Stimulated activated CD4-positive, alpha-beta T cell treated with anti-CD3 and anti-CD28 coated beads, Interleukin-1b, Interleukin-23, amount 100 ng/mL, for 4 hours (primary cell): ENCODE measurements around the gene HEATR9.

Experiments
- DNase-seq, 2 donors: peaks; one replicate each; pipeline ENCODE4 v3.0.0-alpha.2; 2020; ENCODE audit warnings: low read depth in 2 of 2

The HEATR9 gene

DNA sequence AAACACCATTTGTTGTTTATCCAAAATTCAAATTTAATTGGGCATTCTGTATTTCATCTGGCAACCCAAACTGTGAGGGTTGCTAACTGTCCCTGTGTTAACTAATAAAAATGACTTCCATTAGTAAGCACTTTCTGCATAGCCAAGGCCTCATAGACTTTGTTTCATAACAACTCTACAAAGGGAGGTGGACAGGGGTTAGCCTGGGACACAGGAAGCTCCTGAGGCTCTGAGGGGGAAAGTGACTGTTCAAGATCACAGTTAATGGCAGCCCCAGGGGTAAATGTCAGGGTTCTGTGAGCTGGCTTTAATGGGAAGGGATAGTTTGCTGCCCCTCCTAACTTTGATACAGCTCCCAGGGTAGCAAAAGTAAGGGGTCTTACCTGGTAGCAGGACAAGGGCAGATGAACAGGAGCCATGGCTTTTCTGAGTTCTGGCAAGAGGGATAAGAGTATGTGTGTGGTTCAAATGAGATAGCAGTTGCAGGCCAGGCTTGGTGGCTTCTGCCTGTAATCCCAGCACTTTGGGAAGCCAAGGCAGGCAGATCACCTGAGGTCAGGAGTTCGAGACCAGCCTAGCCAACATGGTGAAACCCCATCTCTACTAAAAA, 2.2 kb downstream of the HEATR9 start:
- no peak for DNase-seq

DNA sequence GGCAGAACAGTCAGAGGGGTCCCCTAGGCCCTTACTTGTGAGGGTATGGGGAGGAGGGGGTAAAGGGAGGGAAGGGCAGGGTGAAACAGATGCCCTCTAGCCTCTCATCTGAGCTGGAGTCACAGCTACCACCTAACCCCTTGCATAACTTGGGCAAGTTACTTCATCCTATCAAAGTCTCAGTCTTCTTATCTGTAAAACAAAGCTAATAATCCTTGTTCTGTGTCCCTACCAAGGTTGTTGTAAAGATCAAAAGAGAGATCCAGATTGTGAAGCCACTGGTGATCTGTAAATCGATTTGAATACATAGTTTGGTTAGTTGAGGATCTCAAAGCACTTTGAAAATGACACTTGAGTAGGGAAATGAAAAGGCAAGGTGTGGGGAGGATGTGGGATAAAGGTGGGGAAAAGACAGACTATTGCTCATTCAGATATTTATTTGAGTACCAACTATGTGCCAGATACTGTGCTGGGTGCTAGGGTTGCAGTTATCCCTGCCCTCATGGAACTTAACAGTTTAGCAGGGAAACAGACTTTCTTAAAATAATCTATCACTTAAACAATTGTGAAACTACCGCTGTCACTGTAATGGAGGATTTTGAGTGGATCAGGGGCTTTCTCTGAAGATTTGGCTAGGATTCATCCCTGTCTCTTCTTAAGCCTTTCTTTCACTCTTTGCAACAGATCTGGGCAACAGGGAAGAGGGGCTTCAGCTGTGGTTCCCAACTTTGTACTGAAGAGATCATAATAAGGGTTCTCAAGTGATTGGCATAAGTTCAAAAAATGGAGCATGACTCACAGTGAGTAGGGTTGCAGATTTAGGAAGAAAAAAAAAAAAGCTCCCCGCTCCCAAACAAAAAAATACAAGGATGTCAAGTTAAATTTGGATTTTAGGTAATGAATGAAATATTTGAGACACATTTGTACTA, 3.0 kb downstream of the HEATR9 start:
- DNase-seq: no peak

GRCh38 chr17:35864853-35865252, 3.8 kb downstream of the HEATR9 start:
- DNase-seq: no peak

DNA sequence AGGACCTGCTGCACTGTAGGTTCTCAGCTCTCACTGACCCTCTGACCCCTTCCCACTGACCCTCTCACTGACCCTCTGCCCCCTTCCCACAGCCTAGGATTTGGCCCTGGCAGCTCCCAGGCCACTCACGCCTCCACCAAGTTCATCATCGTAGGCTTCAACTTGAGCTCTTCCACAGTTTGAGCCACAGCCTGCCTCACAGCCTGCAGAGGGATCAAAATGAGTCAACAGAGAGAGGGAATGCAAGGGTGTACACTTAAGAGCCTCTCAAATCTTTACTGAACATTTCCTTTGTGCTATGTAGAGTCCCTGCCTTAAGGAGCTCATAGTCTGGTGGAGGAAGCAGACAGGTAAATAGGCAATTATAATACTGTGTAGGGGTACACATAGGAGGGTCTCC, 12.1 kb downstream of the HEATR9 start:
- no peak for DNase-seq

DNA sequence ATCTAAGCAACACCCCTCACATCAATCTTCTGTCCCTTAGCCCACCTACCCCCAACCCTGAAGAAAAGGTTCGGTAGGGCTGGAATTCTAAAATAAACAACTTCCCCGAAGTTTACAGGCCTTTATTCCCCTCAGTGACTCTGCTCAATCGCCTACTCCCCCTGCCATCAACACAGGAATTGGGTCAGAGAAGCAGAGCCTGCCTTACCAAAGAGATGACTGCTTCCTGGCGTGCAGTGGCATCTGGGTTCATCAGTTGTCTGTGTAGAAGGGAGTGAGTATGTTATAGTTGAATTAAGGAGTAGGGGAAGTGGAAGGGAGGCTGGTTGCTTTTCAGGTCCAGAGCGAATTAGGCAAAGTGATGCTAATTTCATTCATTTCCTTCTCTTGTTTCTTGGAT, 12.7 kb downstream of the HEATR9 start:
- no peak for DNase-seq

- peak; percentile 7 to 36 for DNase-seq
Observed at GRCh38 chr17:35849469-35850348, 19.0 kb downstream of the HEATR9 start.

- no peak for DNase-seq
Observed at GRCh38 chr17:35847633-35848373, 20.9 kb downstream of the HEATR9 start.

DNA sequence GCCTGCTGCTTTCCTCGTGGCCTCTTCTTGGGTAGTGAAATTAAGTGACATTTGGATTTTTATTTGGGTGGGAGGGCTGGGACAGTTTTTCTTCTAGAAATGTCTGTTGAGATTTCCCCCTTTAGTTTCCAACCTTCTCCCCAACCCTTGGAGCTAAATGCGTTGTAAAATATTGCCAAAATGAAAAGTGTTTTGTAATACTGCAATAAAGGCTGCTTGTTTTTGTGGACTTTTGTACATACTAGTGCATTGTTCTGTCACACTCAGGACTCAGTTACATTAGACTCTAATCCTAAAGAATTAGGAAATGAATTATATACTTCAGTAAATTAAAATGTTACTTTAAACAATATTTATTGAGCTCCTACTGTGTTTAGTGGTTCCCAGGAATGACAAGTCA, 21.7 kb downstream of the HEATR9 start:
- DNase-seq: no peak

DNA sequence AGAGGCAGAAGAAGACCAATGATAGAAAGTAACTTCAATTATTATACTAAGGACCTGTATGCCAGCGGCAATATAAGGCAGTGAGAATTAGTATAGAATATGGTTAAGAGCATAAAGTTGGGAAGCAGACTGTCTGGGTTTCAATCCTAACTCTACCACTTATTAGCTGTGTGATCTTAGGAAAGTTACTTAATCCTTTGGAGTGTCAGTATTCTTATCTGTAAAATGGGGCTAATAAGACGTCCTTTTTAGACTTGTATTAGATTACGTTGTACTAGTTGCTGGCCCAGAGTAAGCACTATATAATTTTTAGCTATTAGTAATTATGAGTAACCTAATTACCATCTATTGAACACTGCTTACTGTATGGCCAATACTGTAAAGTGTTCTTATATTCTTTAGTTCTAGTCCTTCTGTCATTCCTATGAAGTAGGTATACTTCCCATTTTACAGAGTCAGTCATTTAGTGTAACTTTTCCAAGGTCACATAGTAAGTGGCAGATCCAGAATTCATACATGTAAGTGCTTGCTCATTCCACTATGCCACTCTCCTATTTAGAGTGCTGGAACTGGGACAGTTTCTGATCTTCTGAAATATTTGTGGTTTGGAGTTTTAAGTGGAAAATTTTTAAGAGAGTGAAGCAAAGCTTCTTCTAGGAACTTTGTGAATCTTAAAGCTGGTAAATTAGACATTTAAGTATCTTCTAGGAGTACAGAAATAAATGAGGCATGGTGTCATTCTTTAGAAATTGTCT, 22.5 kb downstream of the HEATR9 start:
- DNase-seq: no peak

DNA sequence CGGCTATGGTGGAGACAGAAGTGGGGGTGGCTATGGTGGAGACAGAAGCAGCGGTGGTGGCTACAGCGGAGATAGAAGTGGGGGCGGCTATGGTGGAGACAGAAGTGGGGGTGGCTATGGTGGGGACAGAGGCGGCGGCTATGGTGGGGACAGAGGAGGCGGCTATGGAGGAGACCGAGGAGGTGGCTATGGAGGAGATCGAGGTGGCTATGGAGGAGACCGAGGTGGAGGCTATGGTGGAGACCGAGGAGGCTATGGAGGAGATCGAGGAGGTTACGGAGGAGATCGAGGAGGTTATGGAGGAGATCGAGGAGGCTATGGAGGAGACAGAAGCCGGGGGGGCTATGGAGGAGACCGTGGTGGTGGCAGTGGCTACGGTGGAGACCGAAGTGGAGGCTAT, 24.1 kb downstream of the HEATR9 start:
- no peak for DNase-seq

DNA sequence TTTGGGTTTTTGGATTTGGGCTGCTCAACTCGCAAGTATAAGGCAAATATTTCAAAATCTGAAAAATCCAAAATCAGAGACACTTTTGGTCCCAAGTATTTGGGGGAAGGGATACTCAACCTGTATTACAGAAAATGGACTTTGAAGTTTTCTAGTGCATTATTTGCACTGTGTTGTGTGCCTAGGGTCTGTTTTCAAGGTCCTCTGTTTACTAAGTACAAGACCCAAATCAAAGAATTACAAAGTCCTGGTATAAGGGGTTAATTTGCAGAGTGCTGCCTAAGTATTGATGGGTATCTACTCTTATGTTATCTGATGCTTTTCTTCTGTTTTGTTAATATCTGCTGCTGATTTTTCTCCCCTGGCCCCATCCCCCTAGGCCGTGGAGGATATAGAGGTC, 25.0 kb downstream of the HEATR9 start:
- no peak for DNase-seq

DNA sequence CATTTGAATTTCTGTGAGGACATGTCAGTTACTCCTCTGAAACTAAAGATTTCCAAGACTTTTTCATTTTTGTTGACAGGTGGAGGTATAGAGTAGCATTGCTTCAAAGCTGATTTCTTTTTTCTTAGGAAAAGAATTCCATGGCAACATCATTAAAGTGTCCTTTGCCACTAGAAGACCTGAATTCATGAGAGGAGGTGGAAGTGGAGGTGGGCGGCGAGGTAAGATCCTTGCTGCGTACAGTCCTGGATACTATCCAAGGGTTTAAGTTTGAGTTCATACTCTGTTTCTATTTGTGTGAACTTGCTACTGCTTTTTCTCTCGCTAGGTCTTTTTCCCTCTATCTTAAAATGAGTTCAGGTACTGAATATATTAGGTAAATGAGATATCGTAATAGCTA, 26.5 kb downstream of the HEATR9 start:
- no peak for DNase-seq

DNA sequence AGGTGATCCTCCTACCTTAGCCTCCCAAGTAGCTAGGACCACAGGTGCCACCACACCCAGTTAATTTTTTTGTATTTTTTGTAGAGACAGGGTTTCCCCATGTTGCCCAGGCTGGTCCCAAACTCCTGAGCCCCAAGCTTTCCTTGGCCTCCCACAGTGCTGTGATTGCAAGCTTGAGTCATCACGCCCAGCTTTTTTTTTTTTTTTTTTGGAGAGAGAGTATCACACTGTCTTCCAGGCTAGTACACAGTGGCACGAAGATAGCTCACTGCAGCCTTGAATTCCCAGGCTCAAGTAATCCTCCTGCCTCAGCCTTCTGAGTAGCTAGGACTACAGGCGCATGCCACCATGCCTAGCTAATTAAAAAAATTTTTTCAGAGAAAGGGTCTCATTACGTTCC, 27.2 kb downstream of the HEATR9 start:
- DNase-seq: no peak

GRCh38 chr17:35841101-35841500, 27.6 kb downstream of the HEATR9 start:
- no peak for DNase-seq

DNA sequence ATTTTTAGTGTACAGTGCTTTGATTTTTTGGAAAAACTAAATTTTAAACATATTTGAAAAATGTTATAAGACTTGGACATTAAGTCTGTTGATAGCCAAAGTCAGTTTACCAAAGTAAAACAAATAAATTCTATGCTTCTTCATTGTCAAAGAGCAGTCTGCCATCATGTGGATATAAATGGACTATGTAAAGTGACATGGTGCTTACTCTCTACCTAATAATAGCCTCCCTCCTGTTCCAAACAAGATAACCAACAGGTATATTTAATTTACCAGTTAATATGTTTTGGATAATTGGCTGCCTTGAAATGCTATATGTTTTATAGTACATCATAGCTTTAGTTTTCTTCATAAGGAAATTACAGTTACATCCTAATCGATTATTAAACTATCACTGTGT, 43.5 kb downstream of the HEATR9 start:
- DNase-seq: no peak

- DNase-seq: no peak
Observed at GRCh38 chr17:35821308-35821707, 47.4 kb downstream of the HEATR9 start.

DNA sequence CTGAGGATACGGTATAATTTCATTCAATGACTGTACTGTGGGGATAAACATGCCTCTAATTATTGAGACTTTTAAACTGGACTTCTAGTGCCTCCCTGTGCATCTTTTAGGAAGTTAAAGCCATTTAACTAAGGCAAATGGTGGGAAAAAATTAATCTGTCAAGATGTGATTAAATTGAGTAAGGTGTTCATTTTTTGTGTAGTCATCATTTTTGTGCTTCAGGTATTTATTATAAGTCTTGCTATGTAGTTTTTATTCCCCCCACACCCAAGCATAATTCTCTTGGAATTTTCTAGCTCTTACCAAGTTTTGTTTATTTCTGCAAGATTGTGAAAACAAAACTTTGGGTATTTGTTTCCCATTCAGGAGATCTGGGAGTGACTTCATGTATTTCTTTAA, 49.2 kb downstream of the HEATR9 start:
- no peak for DNase-seq

- no peak for DNase-seq
Observed at GRCh38 chr17:35817196-35817595, 51.5 kb downstream of the HEATR9 start.

GRCh38 chr17:35816723-35817122, 52.0 kb downstream of the HEATR9 start:
- DNase-seq: no peak

- no peak for DNase-seq
Observed at GRCh38 chr17:35812456-35812855, 56.2 kb downstream of the HEATR9 start.

GRCh38 chr17:35811759-35812158, 56.9 kb downstream of the HEATR9 start:
- no peak for DNase-seq
